Calu3 (cell line): ENCODE measurements around the gene ZNF268. TPM values are rescaled to one million over a fixed set of nuclear protein-coding genes. Genes with fewer than 3 reads are reported as not detected.

Source experiments
- BruUV-seq: library from RNA; stranded (reverse); fragments of 400-500 nt; replicated peaks from 2 replicates; lab custom pipeline; 2021; lab: Mats Ljungman, UMichigan
- CTCF ChIA-PET: fragments of 300-600 bp; sonication (Branson Sonifier 250); formaldehyde crosslinking; loops from one replicate; lab custom pipeline; 2022; ENCODE audit warnings: antibody characterized with exemption; lab: Charles Lee
- DNase-seq: peaks from one replicate; pipeline ENCODE4 v3.0.0; 2022
- H3K27ac Mint-ChIP-seq: one replicate; pipeline ENCODE4 v1.8.0; 2022; ENCODE audit warnings: mixed read lengths; ENCODE audit not compliant: unreplicated experiment
- H3K27me3 Mint-ChIP-seq: one replicate; pipeline ENCODE4 v1.8.0; 2022; ENCODE audit warnings: mixed read lengths; ENCODE audit not compliant: unreplicated experiment
- H3K36me3 Mint-ChIP-seq: one replicate; pipeline ENCODE4 v1.8.0; 2022; ENCODE audit warnings: mild to moderate bottlenecking, moderate library complexity, mixed read lengths; ENCODE audit not compliant: insufficient read depth, unreplicated experiment
- H3K4me1 Mint-ChIP-seq: one replicate; pipeline ENCODE4 v1.8.0; 2022; ENCODE audit warnings: mild to moderate bottlenecking, low read depth, mixed read lengths; ENCODE audit not compliant: unreplicated experiment
- H3K4me3 Mint-ChIP-seq: one replicate; pipeline ENCODE4 v1.8.0; 2022; ENCODE audit warnings: mild to moderate bottlenecking, low read depth, moderate library complexity, mixed read lengths; ENCODE audit not compliant: unreplicated experiment
- H3K9me3 Mint-ChIP-seq: one replicate; pipeline ENCODE4 v1.8.0; 2022; ENCODE audit warnings: low read depth, mixed read lengths; ENCODE audit not compliant: unreplicated experiment
- intact Hi-C: fragments of 100-400 bp; cut with micrococcal nuclease; formaldehyde crosslinking; loops from one replicate; pipeline ENCODE4 v1.10.0; 2022; ENCODE audit not compliant: unreplicated experiment
- total RNA-seq: library from RNA; stranded (reverse); gene quantifications from 2 replicates; pipeline ENCODE4 v1.2.3, GENCODE V29; 2022
- TF ChIP-seq, protein P1 (sequence below): fragments of 200-600 bp; IDR thresholded peaks from one replicate; pipeline ENCODE4 v1.8.0; 2022; ENCODE audit warnings: antibody characterized with exemption; ENCODE audit not compliant: unreplicated experiment

ZNF268 gene
- total RNA-seq, 1 experiment from 2014 or later, result 31.6 TPM

DNA sequence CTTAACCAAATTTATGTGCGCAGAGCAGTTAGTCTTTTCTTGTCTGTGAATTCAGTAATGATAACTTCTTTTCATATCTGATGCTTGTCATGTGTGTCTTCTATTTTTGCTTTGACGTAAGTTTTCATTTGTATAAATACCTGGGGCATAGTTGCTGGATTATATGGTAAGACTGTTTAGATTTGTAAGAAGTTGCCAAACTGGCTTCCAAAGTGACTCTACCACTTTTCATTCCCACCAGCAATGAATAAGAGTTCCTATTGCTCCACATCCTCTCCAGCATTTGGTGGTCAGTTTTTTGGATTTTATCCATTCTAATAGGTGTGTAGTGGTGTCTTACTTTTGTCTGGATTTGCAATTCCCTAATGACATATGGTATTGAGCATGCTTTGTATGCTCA lies 8.9 kb downstream of the ZNF268 start:
- H3K4me1 Mint-ChIP-seq, result no peaks in the 10 kb centered on the region
- H3K27ac Mint-ChIP-seq, result no peak overlapping the region
- CTCF ChIA-PET, result no interaction called here
- peaks cover 30% of the 10 kb centered on the region for H3K9me3 Mint-ChIP-seq
- BruUV-seq, result no TSS peak
- TF ChIP-seq, protein P1, sequence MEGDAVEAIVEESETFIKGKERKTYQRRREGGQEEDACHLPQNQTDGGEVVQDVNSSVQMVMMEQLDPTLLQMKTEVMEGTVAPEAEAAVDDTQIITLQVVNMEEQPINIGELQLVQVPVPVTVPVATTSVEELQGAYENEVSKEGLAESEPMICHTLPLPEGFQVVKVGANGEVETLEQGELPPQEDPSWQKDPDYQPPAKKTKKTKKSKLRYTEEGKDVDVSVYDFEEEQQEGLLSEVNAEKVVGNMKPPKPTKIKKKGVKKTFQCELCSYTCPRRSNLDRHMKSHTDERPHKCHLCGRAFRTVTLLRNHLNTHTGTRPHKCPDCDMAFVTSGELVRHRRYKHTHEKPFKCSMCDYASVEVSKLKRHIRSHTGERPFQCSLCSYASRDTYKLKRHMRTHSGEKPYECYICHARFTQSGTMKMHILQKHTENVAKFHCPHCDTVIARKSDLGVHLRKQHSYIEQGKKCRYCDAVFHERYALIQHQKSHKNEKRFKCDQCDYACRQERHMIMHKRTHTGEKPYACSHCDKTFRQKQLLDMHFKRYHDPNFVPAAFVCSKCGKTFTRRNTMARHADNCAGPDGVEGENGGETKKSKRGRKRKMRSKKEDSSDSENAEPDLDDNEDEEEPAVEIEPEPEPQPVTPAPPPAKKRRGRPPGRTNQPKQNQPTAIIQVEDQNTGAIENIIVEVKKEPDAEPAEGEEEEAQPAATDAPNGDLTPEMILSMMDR, result no peak
- peaks cover 82% of the 10 kb centered on the region for H3K36me3 Mint-ChIP-seq
- no peak overlapping the region for H3K4me3 Mint-ChIP-seq
- no peaks in the 10 kb centered on the region for H3K27me3 Mint-ChIP-seq
- no peak for DNase-seq
- intact Hi-C loops, result no loop called here

DNA sequence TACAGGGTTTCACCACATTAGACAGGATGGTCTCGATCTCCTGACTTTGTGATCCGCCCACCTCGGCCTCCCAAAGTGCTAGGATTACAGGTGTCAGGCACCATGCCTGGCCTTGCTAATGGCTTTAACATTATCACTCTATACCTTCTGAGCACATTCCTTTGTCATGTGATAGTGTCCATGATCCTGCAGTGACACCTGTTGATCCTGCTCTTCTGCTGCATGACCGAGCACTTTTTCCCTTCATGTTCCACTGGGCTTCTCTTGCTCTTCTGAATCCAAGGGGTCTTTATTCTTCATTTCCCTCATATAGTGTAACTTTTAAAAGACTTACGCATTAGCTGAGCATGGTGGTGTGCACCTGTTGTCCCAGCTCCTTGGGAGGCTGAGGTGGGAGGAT lies 11.6 kb downstream of the ZNF268 start:
- H3K36me3 Mint-ChIP-seq, result peaks cover 71% of the 10 kb centered on the region
- no peaks in the 10 kb centered on the region for H3K4me1 Mint-ChIP-seq
- no peak for DNase-seq
- no peaks in the 10 kb centered on the region for H3K27me3 Mint-ChIP-seq
- H3K4me3 Mint-ChIP-seq, result no peak overlapping the region
- BruUV-seq, result no TSS peak
- peaks cover 30% of the 10 kb centered on the region for H3K9me3 Mint-ChIP-seq
- no peak overlapping the region for H3K27ac Mint-ChIP-seq
- TF ChIP-seq, protein P1, result no peak
- CTCF ChIA-PET, result no interaction called here
- intact Hi-C loops, result no loop called here

DNA sequence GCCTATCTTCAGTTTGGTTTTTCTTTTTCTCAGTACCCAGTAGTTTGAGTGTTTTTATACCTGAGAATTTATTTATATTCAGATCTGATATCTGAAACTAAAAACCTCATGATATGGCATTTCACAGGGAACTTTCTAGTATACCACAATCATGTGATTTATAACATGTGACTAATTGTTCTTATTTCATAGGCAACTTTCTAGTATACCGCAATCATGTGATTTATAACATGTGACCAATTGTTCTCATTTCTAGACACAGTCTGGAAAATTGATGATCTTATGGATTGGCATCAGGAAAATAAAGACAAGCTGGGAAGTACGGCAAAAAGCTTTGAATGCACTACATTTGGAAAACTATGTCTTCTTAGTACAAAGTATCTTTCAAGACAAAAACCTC lies 20.6 kb downstream of the ZNF268 start:
- DNase-seq, result no peak
- CTCF ChIA-PET, result no interaction called here
- Mint-ChIP-seq H3K4me3 (no peak overlapping the region), H3K27me3 (no peaks in the 10 kb centered on the region), H3K36me3 (peaks cover 46% of the 10 kb centered on the region), H3K4me1 (no peaks in the 10 kb centered on the region), H3K9me3 (peaks cover 24% of the 10 kb centered on the region), H3K27ac (no peak overlapping the region)
- intact Hi-C loops, result no loop called here
- no TSS peak for BruUV-seq
- TF ChIP-seq, protein P1, result no peak

DNA sequence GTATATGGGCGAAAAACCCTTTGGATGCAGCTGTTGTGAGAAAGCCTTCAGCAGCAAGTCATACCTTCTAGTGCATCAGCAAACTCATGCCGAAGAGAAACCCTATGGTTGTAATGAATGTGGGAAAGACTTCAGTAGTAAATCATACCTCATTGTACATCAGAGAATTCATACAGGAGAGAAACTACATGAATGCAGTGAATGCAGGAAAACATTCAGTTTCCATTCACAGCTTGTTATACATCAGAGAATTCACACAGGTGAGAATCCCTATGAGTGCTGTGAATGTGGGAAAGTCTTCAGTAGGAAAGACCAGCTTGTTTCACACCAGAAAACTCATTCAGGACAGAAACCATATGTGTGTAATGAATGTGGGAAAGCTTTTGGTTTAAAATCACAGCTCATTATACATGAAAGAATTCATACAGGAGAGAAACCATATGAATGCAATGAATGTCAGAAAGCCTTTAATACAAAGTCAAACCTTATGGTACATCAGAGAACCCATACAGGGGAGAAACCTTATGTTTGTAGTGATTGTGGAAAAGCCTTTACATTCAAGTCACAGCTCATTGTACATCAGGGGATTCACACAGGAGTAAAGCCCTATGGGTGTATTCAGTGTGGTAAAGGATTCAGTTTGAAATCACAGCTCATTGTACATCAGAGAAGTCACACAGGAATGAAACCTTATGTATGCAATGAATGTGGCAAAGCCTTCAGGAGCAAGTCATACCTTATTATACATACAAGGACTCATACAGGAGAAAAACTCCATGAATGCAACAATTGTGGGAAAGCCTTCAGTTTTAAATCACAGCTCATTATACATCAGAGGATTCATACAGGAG lies 21.4 kb downstream of the ZNF268 start:
- Mint-ChIP-seq H3K4me1 (no peaks in the 10 kb centered on the region), H3K36me3 (peaks cover 46% of the 10 kb centered on the region), H3K27ac (peak overlapping the region; percentile 77), H3K27me3 (no peaks in the 10 kb centered on the region), H3K9me3 (peaks cover 24% of the 10 kb centered on the region), H3K4me3 (no peak overlapping the region)
- no peak for DNase-seq
- no TSS peak for BruUV-seq
- intact Hi-C loops, result no loop called here
- CTCF ChIA-PET, result no interaction called here
- TF ChIP-seq, protein P1, result no peak
